CD14-positive monocyte (primary cell): ENCODE results near the gene RMI2. TPM values are rescaled to one million over a fixed set of nuclear protein-coding genes. Genes with fewer than 3 reads are reported as not detected.

Source experiments
- DNase-seq, 3 donors: peaks; one replicate each; pipeline ENCODE4 v3.0.0-alpha.2; 2011 to 2022
- H2AFZ ChIP-seq: 2 replicates; pipeline ENCODE4 v1.6.0; 2012; ENCODE audit warnings: mild to moderate bottlenecking, low read depth, low read length, inconsistent platforms; ENCODE audit not compliant: insufficient read depth, poor library complexity, severe bottlenecking
- H3K27ac ChIP-seq, 2 donors: 1 replicate in 1 of 2; 2 replicates in 1 of 2; pipeline ENCODE4 v1.5.1; 2012 to 2013; ENCODE audit warnings: low read length in 2 of 2, control low read depth in 1 of 2, inconsistent platforms in 1 of 2, low read depth in 1 of 2, mild to moderate bottlenecking in 1 of 2
- H3K27me3 ChIP-seq, 2 donors: one replicate each; pipeline versions ENCODE4 v1.6.0 to v1.6.1; 2011 to 2013; ENCODE audit warnings: low read length in 2 of 2; ENCODE audit not compliant: control insufficient read depth in 2 of 2, insufficient read depth in 2 of 2
- H3K36me3 ChIP-seq, 2 donors: replicated peaks in 1 of 2; 1 replicate in 1 of 2; 2 replicates in 1 of 2; pipeline versions ENCODE4 v1.5.1 to v1.6.1; 2012 to 2013; ENCODE audit warnings: low read length in 2 of 2, control low read depth in 1 of 2, inconsistent platforms in 1 of 2, mild to moderate bottlenecking in 1 of 2; ENCODE audit not compliant: insufficient read depth in 2 of 2, control insufficient read depth in 1 of 2
- H3K4me1 ChIP-seq, 2 donors: 1 replicate in 1 of 2; 2 replicates in 1 of 2; pipeline versions ENCODE4 v1.5.1 to v1.6.1; 2012 to 2013; ENCODE audit warnings: low read length in 2 of 2, control low read depth in 1 of 2, inconsistent platforms in 1 of 2, mild to moderate bottlenecking in 1 of 2, moderate library complexity in 1 of 2; ENCODE audit not compliant: insufficient read depth in 2 of 2, control insufficient read depth in 1 of 2
- H3K4me2 ChIP-seq: replicated peaks from 2 replicates; pipeline ENCODE3; 2012; ENCODE audit warnings: low read length, moderate library complexity, mild to moderate bottlenecking; ENCODE audit not compliant: poor library complexity, severe bottlenecking; ENCODE audit errors: extremely low read depth
- H3K4me3 ChIP-seq, 3 experiments: fragments of 200-600 bp in 1 of 3; sonication (generic) in 1 of 3; replicated peaks in 1 of 3; 1 replicate in 2 of 3; 2 replicates in 1 of 3; pipeline ENCODE4 v1.5.1; 2011 to 2013; ENCODE audit warnings: low read length in 3 of 3, mild to moderate bottlenecking in 3 of 3, control low read depth in 2 of 3, low read depth in 2 of 3, inconsistent platforms in 1 of 3, moderate library complexity in 1 of 3
- H3K79me2 ChIP-seq: 2 replicates; pipeline ENCODE4 v1.6.0; 2012; ENCODE audit warnings: mild to moderate bottlenecking, control low read depth, inconsistent platforms, low read length, moderate library complexity; ENCODE audit not compliant: insufficient read depth
- H3K9ac ChIP-seq: 2 replicates; pipeline ENCODE4 v1.6.0; 2017; ENCODE audit warnings: low read length, mild to moderate bottlenecking; ENCODE audit not compliant: insufficient read depth, poor library complexity, severe bottlenecking
- H3K9me3 ChIP-seq, 2 donors: replicated peaks in 1 of 2; 1 replicate in 1 of 2; 2 replicates in 1 of 2; pipeline versions ENCODE4 v1.5.1 to v1.6.1; 2012 to 2013; ENCODE audit warnings: low read length in 2 of 2, control low read depth in 1 of 2; ENCODE audit not compliant: control insufficient read depth in 1 of 2, insufficient read depth in 1 of 2
- H4K20me1 ChIP-seq: 2 replicates; pipeline ENCODE4 v1.6.0; 2012; ENCODE audit warnings: mild to moderate bottlenecking, low read length, control low read depth, moderate library complexity; ENCODE audit not compliant: insufficient read depth
- H3K27ac Mint-ChIP-seq, 7 donors: one replicate each; pipeline ENCODE4 v1.8.0; 2020; ENCODE audit warnings: mild to moderate bottlenecking in 7 of 7, mixed read lengths in 7 of 7, moderate library complexity in 6 of 7, inconsistent platforms in 2 of 7
- H3K27me3 Mint-ChIP-seq, 3 donors: one replicate each; pipeline ENCODE4 v1.8.0; 2021 to 2022; ENCODE audit warnings: low read depth in 3 of 3, mild to moderate bottlenecking in 3 of 3, mixed read lengths in 3 of 3, moderate library complexity in 3 of 3, inconsistent platforms in 1 of 3
- H3K36me3 Mint-ChIP-seq, 2 donors: one replicate each; pipeline ENCODE4 v1.8.0; 2020; ENCODE audit warnings: mixed read lengths in 2 of 2, inconsistent platforms in 1 of 2, mild to moderate bottlenecking in 1 of 2
- H3K4me1 Mint-ChIP-seq: one replicate; pipeline ENCODE4 v1.8.0; 2020; ENCODE audit warnings: mild to moderate bottlenecking, mixed read lengths
- H3K4me3 Mint-ChIP-seq, 2 donors: one replicate each; pipeline ENCODE4 v1.8.0; 2020; ENCODE audit warnings: mild to moderate bottlenecking in 2 of 2, mixed read lengths in 2 of 2, moderate library complexity in 1 of 2
- H3K9me3 Mint-ChIP-seq, 7 donors: one replicate each; pipeline ENCODE4 v1.8.0; 2020 to 2022; ENCODE audit warnings: mixed read lengths in 7 of 7, mild to moderate bottlenecking in 6 of 7, moderate library complexity in 6 of 7, inconsistent platforms in 2 of 7
- WGBS: methylation state at CpG from one replicate; pipeline ENCODE4 v1.1.5; 2013; ENCODE audit warnings: missing lambda C conversion rate; ENCODE audit not compliant: insufficient coverage; 5-methylcytosine and 5-hydroxymethylcytosine counted together
- intact Hi-C, 2 donors: fragments of 100-400 bp; cut with micrococcal nuclease; formaldehyde crosslinking; loops; one replicate each; pipeline versions ENCODE4 v1.15.0 to v1.15.1; 2023
- polyA plus RNA-seq, 3 donors: library from polyadenylated mRNA; depleted of rRNA in 1 of 3; unstranded in 2 of 3; stranded (reverse) in 1 of 3; fragments of 300-500 nt in 2 of 3; fragments of >200 nt in 1 of 3; fragmentation: Illumina TruSeq in 2 of 3; gene quantifications; 1 replicate in 2 of 3; 2 replicates in 1 of 3; pipeline ENCODE4 v1.2.3, GENCODE V29; 2012 to 2021
- TF ChIP-seq, protein P1 (sequence below): fragments of 200-600 bp; IDR thresholded peaks from one replicate; pipeline ENCODE4 v1.8.0; 2022; ENCODE audit warnings: antibody characterized with exemption, mild to moderate bottlenecking

The RMI2 gene
- polyA plus RNA-seq, 3 donors = 0.17 to 0.24 (median 0.23) TPM

DNA sequence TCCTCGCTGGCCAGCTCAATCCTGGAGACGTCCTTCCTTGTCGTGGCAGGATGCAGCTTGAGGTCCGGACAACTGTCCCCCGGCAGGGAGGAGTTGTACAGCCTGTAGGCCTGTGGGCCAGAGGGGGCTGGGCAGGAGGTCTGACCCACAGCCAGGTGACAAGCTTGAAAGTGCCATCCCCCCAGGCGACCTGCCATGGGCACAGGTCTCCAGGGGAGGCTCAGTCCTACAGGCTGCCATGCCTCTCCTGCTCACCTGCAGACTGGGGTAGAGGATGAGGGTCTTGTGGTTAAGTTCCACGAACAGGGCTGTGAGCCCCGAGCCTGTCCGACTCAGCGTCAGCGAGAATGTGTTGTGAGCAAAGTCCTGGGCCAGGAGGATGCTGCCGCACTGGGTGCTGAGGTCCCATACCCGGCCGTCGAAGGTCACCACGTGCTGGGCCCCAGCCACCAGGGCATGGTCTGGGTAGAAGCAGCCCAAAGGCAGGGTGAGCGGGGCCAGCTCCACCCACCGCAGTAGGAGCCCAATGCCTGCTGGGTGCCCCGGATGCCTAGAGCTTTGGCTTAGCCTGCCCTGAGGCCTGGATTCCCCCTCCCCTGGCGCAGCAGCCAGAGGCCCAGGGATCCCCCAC is 39.8 kb downstream of the RMI2 start:
- TF ChIP-seq, protein P1, sequence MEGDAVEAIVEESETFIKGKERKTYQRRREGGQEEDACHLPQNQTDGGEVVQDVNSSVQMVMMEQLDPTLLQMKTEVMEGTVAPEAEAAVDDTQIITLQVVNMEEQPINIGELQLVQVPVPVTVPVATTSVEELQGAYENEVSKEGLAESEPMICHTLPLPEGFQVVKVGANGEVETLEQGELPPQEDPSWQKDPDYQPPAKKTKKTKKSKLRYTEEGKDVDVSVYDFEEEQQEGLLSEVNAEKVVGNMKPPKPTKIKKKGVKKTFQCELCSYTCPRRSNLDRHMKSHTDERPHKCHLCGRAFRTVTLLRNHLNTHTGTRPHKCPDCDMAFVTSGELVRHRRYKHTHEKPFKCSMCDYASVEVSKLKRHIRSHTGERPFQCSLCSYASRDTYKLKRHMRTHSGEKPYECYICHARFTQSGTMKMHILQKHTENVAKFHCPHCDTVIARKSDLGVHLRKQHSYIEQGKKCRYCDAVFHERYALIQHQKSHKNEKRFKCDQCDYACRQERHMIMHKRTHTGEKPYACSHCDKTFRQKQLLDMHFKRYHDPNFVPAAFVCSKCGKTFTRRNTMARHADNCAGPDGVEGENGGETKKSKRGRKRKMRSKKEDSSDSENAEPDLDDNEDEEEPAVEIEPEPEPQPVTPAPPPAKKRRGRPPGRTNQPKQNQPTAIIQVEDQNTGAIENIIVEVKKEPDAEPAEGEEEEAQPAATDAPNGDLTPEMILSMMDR = no peak
- H3K36me3 ChIP-seq = no peaks in the 10 kb centered on the region
- peaks cover 0 to 15% of the 10 kb centered on the region in 2 donors for H3K27me3 ChIP-seq
- DNase-seq = no peak
- H3K27ac ChIP-seq = no peak overlapping the region
- no peak overlapping the region for H3K4me3 ChIP-seq
- Mint-ChIP-seq H3K36me3 (no peaks in the 10 kb centered on the region), H3K4me1 (peaks cover 7% of the 10 kb centered on the region), H3K27ac (no peak overlapping the region), H3K4me3 (no peak overlapping the region), H3K9me3 (no peaks in the 10 kb centered on the region), H3K27me3 (peaks cover 18 to 54% (median 23%) of the 10 kb centered on the region in 3 donors)
- WGBS = 92% methylated on average over 19 of the region's 20 CpGs
- intact Hi-C loops = no loop called here
- no peak overlapping the region for H3K4me2 ChIP-seq
- H3K9me3 ChIP-seq = no peaks in the 10 kb centered on the region
- no peaks in the 10 kb centered on the region for H3K79me2 ChIP-seq
- H2AFZ ChIP-seq = no peak overlapping the region
- no peak overlapping the region for H3K9ac ChIP-seq
- H4K20me1 ChIP-seq = no peaks in the 10 kb centered on the region
- H3K4me1 ChIP-seq = no peaks in the 10 kb centered on the region

DNA sequence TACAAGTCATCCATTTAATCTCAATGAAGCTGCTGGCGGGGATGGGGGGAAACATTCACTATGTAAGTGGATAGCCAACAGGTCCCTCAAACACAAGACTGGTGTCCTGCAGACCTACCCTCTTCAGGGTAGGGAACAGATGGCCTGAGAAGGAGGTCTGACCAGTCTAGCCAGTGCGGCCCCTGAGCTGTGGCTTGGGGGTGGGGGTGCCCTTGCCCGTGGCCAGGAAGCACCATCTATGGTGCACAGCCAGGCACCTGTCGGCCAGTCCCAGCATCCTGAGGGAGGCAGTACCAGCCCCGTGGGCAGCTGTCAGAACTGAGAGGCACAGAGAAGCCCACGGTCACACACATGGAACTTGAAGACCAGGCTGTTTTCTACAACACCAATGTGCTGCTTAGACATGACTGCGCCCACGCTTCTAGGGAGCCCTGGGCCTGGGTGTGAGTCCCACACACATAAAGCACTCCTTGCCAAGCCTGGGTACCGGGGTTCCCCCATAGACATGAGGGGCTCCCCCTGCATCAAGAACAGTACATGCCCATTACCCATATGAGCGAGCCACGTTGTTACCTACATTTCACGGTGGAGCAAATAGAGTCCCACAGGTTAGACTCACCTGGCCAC is 40.9 kb downstream of the RMI2 start:
- no peak overlapping the region for H3K4me3 Mint-ChIP-seq
- H3K27me3 Mint-ChIP-seq = peaks cover 18 to 50% (median 23%) of the 10 kb centered on the region in 3 donors
- intact Hi-C loops = no loop called here
- no peaks in the 10 kb centered on the region for H3K36me3 Mint-ChIP-seq
- no peak overlapping the region for H3K9ac ChIP-seq
- no peaks in the 10 kb centered on the region for H3K4me1 ChIP-seq
- H2AFZ ChIP-seq = no peak overlapping the region
- peaks cover 0 to 15% of the 10 kb centered on the region in 2 donors for H3K27me3 ChIP-seq
- no peaks in the 10 kb centered on the region for H4K20me1 ChIP-seq
- no peaks in the 10 kb centered on the region for H3K9me3 ChIP-seq
- H3K27ac ChIP-seq = no peak overlapping the region
- no peak overlapping the region for H3K27ac Mint-ChIP-seq
- no peak overlapping the region for H3K4me2 ChIP-seq
- no peaks in the 10 kb centered on the region for H3K36me3 ChIP-seq
- H3K4me1 Mint-ChIP-seq = peaks cover 7% of the 10 kb centered on the region
- DNase-seq = no peak
- 93% methylated on average over 10 of the region's 12 CpGs for WGBS
- TF ChIP-seq, protein P1 = no peak
- H3K9me3 Mint-ChIP-seq = no peaks in the 10 kb centered on the region
- H3K4me3 ChIP-seq = no peak overlapping the region
- no peaks in the 10 kb centered on the region for H3K79me2 ChIP-seq
